HEK293T (cell line): ENCODE data around the gene MTERF1.

ENCODE experiments used
- FOXK2 ChIP-seq: fragments of 450-650 bp; IDR thresholded peaks from 2 replicates; pipeline ENCODE4 v1.6.1; 2016; ENCODE audit warnings: mild to moderate bottlenecking
- FOXM1 ChIP-seq: fragments of 450-650 bp; IDR thresholded peaks from 2 replicates; pipeline ENCODE4 v1.6.1; 2017; ENCODE audit warnings: mild to moderate bottlenecking, borderline replicate concordance
- L3MBTL2 ChIP-seq: fragments of 450-650 bp; conservative IDR thresholded peaks from 2 replicates; pipeline ENCODE4 v1.6.1; 2016; ENCODE audit warnings: mild to moderate bottlenecking
- LEF1 ChIP-seq: fragments of 450-650 bp; IDR thresholded peaks from 2 replicates; pipeline ENCODE4 v1.6.1; 2017; ENCODE audit warnings: mild to moderate bottlenecking, borderline replicate concordance
- NFRKB ChIP-seq: fragments of 450-650 bp; IDR thresholded peaks from 2 replicates; pipeline ENCODE4 v1.6.1; 2016; ENCODE audit warnings: mild to moderate bottlenecking, moderate library complexity
- SP1 ChIP-seq: fragments of 450-650 bp; IDR thresholded peaks from 2 replicates; pipeline ENCODE4 v1.6.1; 2017
- ZNF384 ChIP-seq: fragments of 450-650 bp; IDR thresholded peaks from 2 replicates; pipeline ENCODE4 v1.6.1; 2016

- TF ChIP-seq NFRKB (no peak), ZNF384 (no peak), FOXM1 (no peak), SP1 (no peak), L3MBTL2 (no peak), FOXK2 (no peak), LEF1 (no peak)
Measured at GRCh38 chr7:91915401-91916050, 35.0 kb upstream of the MTERF1 start.
